Testis (tissue), 3 donors: Measurements from ENCODE around the gene STK39. TPM values are rescaled to one million over a fixed set of nuclear protein-coding genes. Genes with fewer than 3 reads are reported as not detected.

Experiments used
- DNase-seq: peaks from one replicate; pipeline ENCODE4 v3.0.0-alpha.2; 2019
- H3K27ac ChIP-seq, 2 donors: fragments of 200-600 bp; sonication (generic); one replicate each; pipeline ENCODE4 v1.5.1; 2019
- H3K27me3 ChIP-seq: fragments of 200-600 bp; sonication (generic); one replicate; pipeline ENCODE4 v1.5.1; 2019
- H3K36me3 ChIP-seq: fragments of 200-600 bp; sonication (generic); one replicate; pipeline ENCODE4 v1.5.1; 2017; ENCODE audit warnings: low read depth; ENCODE audit errors: missing control alignments
- H3K4me1 ChIP-seq: fragments of 200-600 bp; sonication (generic); one replicate; pipeline ENCODE4 v1.5.1; 2019
- H3K4me3 ChIP-seq, 2 donors: fragments of 200-600 bp; sonication (generic); one replicate each; pipeline ENCODE4 v1.5.1; 2017 to 2019
- H3K9me3 ChIP-seq: fragments of 200-600 bp; sonication (generic); one replicate; pipeline ENCODE4 v1.5.1; 2017
- POLR2A ChIP-seq: fragments of 450-650 bp; IDR thresholded peaks from one replicate; pipeline ENCODE4 v1.6.1; 2017; ENCODE audit warnings: antibody characterized with exemption, mild to moderate bottlenecking, moderate library complexity
- WGBS, 2 donors: methylation state at CpG; one replicate each; pipeline ENCODE4 v1.1.5; 2018; 5-methylcytosine and 5-hydroxymethylcytosine counted together
- intact Hi-C: fragments of 100-400 bp; cut with DNase I; formaldehyde crosslinking; loops from one replicate; pipeline ENCODE4 v1.15.1; 2023; ENCODE audit warnings: low total_unique reads
- polyA plus RNA-seq: library from polyadenylated mRNA; stranded (reverse); fragments of 350-450 nt; fragmentation: Illumina TruSeq; extraction: RNeasy Lipid Tissue Mini Kit (QIAGEN cat#74804); gene quantifications from one replicate; pipeline ENCODE4 v1.2.3, GENCODE V29; 2014; ENCODE audit warnings: low read depth, low replicate concordance; ENCODE audit not compliant: insufficient read depth
- total RNA-seq, 2 donors: library from RNA; depleted of rRNA; stranded (reverse); fragments of >200 nt; gene quantifications; one replicate each; pipeline ENCODE4 v1.2.3, GENCODE V29; 2016
- TF ChIP-seq, protein P1 (sequence below), 3 experiments: fragments of 450-650 bp in 2 of 3; fragments of 200-600 bp in 1 of 3; sonication (generic) in 1 of 3; IDR thresholded peaks; one replicate each; pipeline ENCODE4 v1.5.1; 2016 to 2019; ENCODE audit warnings: antibody characterized with exemption in 3 of 3, mild to moderate bottlenecking in 2 of 3, moderate library complexity in 1 of 3

STK39 gene
- total and polyA plus RNA-seq, 3 donors from 2014 or later, result 26.4 to 70.7 (median 41.8) TPM

DNA sequence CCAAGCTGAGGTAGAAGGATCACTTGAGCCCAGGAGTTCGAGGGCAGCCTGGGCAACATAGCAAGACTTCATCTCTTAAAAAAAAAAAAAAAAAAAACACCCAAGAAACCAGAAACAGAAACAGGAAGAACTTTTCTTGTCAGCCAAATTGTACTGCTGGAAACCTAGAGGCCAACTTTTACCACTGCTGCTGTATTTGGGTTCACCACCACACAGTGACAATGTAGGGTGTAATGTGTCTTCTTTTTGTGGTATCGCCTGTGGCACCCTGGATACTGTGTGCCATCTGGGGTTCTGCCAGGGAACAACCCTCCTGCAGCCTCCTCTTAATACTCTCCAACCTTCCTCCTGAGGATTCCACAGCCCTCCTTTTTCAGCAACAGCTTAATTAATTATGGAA lies 72.6 kb downstream of the STK39 start:
- intact Hi-C loops, result no loop called here
- WGBS, 2 donors, result 90 to 91% methylated on average over 2 of the region's 2 CpGs

DNA sequence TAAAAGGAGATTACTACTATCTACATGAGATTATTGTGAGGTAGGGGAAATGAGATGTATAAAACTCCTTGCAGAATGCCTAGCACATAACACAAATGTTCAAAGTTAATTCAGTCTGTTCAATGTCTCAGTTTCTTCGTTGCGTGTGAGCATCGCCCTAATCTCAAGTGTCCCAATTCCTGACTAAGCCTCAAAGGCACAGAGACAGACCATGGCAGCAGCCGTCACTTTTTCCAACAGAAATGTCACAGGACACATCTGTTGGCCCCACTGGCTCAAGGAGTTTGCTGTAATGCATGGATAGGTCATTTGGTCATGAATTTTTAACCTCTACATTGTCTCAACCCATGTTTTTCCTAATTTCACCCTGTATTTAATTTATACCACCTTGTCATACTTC lies 75.3 kb downstream of the STK39 start:
- no peaks in the 10 kb centered on the region for H3K4me1 ChIP-seq
- no peaks in the 10 kb centered on the region for H3K9me3 ChIP-seq
- intact Hi-C loops, result no loop called here
- H3K27me3 ChIP-seq, result no peaks in the 10 kb centered on the region
- 95 to 96% methylated on average over 4 of the region's 4 CpGs for WGBS, 2 donors
- no peak overlapping the region for H3K27ac ChIP-seq
- no peak for DNase-seq
- no peaks in the 10 kb centered on the region for H3K36me3 ChIP-seq
- no peak overlapping the region for H3K4me3 ChIP-seq
- TF ChIP-seq, protein P1, sequence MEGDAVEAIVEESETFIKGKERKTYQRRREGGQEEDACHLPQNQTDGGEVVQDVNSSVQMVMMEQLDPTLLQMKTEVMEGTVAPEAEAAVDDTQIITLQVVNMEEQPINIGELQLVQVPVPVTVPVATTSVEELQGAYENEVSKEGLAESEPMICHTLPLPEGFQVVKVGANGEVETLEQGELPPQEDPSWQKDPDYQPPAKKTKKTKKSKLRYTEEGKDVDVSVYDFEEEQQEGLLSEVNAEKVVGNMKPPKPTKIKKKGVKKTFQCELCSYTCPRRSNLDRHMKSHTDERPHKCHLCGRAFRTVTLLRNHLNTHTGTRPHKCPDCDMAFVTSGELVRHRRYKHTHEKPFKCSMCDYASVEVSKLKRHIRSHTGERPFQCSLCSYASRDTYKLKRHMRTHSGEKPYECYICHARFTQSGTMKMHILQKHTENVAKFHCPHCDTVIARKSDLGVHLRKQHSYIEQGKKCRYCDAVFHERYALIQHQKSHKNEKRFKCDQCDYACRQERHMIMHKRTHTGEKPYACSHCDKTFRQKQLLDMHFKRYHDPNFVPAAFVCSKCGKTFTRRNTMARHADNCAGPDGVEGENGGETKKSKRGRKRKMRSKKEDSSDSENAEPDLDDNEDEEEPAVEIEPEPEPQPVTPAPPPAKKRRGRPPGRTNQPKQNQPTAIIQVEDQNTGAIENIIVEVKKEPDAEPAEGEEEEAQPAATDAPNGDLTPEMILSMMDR (IDR thresholded peaks at IDR 0.05), result no peak
- no peak for TF ChIP-seq POLR2A

More for the DNA sequence above, 72.6 kb downstream of the STK39 start:
- Histone ChIP-seq H3K9me3 (no peaks in the 10 kb centered on the region), H3K4me3 (no peak overlapping the region), H3K27me3 (no peaks in the 10 kb centered on the region), H3K4me1 (no peaks in the 10 kb centered on the region), H3K27ac (no peak overlapping the region), H3K36me3 (no peaks in the 10 kb centered on the region)
- DNase-seq, result no peak
- TF ChIP-seq POLR2A, result no peak
- TF ChIP-seq, protein P1 (IDR thresholded peaks at IDR 0.05), result no peak

DNA sequence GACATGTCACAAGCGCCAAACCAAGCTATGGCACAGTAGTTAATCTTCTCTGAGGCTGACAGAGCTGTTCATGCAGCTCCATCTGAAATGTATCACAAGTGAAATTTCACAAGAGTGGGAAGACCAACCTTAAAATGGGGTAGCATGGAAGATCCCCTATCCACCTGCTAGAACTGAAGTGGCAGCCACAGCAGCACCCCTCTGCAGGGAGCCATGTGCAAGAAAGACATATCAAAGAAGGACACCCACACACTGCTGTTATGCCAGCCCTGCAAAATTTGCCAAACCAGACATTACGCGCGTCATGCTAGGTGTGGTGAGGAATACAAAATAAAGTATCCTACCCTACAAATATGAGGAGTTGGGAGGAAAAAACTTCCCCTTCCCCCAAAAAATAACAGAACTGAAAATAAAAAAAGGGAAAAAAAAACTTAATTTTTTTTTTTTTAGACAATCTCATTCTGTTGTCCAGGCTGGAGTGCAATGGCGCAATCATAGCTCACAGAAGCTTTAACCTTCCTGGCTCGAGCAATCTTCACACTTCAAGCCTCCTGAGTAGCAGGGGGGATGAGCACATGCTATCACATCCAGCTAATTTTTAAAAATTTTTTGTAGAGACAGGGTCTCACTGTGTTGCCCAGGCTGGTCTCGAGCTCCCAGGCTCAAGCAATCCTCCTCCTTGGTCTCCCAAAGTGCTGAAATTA lies 76.2 kb downstream of the STK39 start:
- H3K9me3 ChIP-seq, result no peaks in the 10 kb centered on the region

GRCh38 chr2:168169097-168169745 lies 78.2 kb downstream of the STK39 start:
- Histone ChIP-seq H3K27me3 (no peaks in the 10 kb centered on the region), H3K36me3 (no peaks in the 10 kb centered on the region), H3K27ac (no peak overlapping the region), H3K9me3 (no peaks in the 10 kb centered on the region), H3K4me3 (no peak overlapping the region), H3K4me1 (no peaks in the 10 kb centered on the region)
- TF ChIP-seq, protein P1 (IDR thresholded peaks at IDR 0.05), result no peak
- no peak for TF ChIP-seq POLR2A
- DNase-seq, result no peak
- intact Hi-C loops, result no loop called here
- WGBS, 2 donors, result 83 to 90% methylated on average over 4 of the region's 4 CpGs

More for the DNA sequence above, 76.2 kb downstream of the STK39 start:
- Histone ChIP-seq H3K4me1 (no peaks in the 10 kb centered on the region), H3K27ac (no peak overlapping the region), H3K4me3 (no peak overlapping the region), H3K27me3 (no peaks in the 10 kb centered on the region), H3K36me3 (no peaks in the 10 kb centered on the region)
- no peak for DNase-seq
- TF ChIP-seq, protein P1 (IDR thresholded peaks at IDR 0.05), result no peak
- no peak for TF ChIP-seq POLR2A
- 87 to 89% methylated on average over 7 of the region's 7 CpGs for WGBS, 2 donors
- intact Hi-C loops, result no loop called here
